IMR-90 (cell line): Measurements from ENCODE around the gene DNAJC3. TPM values are rescaled to one million over a fixed set of nuclear protein-coding genes. Genes with fewer than 3 reads are reported as not detected.

ENCODE experiments used
- ATAC-seq: fragments of 200-7000 bp; cut with Tn5 transposase; 2 replicates; pipeline ENCODE4 v1.9.1; 2020; ENCODE audit warnings: low read depth, mild to moderate bottlenecking, moderate library complexity
- BruUV-seq: library from RNA; stranded (reverse); fragments of 400-500 nt; replicated peaks from 2 replicates; lab custom pipeline; 2021; lab: Mats Ljungman, UMichigan
- CTCF ChIA-PET: fragments of 300-600 bp; formaldehyde crosslinking; extraction: SDS; loops from one replicate; lab custom pipeline; 2021; ENCODE audit warnings: antibody characterized with exemption; lab: Yijun Ruan, JAX
- POLR2A ChIA-PET: fragments of 300-600 bp; sonication (Branson Sonifier 250); formaldehyde crosslinking; loops from one replicate; lab custom pipeline; 2022; ENCODE audit warnings: antibody characterized with exemption; ENCODE audit not compliant: unreplicated experiment; lab: Charles Lee
- DNase-seq: peaks from one replicate; pipeline ENCODE4 v3.0.0; 2013
- H2AFZ ChIP-seq: replicated peaks from 2 replicates; pipeline ENCODE3; 2013; ENCODE audit warnings: low read length, mild to moderate bottlenecking; ENCODE audit not compliant: poor library complexity
- H2AK5ac ChIP-seq: 2 replicates; pipeline ENCODE4 v1.6.1; 2013; ENCODE audit warnings: low read depth, low read length, inconsistent platforms
- H2AK9ac ChIP-seq: replicated peaks from 2 replicates; pipeline ENCODE3; 2013; ENCODE audit warnings: mild to moderate bottlenecking, low read depth, low read length, moderate library complexity; ENCODE audit not compliant: poor library complexity
- H2BK120ac ChIP-seq: 2 replicates; pipeline ENCODE4 v1.6.1; 2013; ENCODE audit warnings: low read depth, low read length, inconsistent platforms
- H2BK15ac ChIP-seq: 3 replicates; pipeline ENCODE4 v1.6.1; 2013; ENCODE audit warnings: low read depth, low read length, inconsistent platforms
- H2BK20ac ChIP-seq: 2 replicates; pipeline ENCODE4 v1.6.1; 2013; ENCODE audit warnings: low read depth, mild to moderate bottlenecking, inconsistent platforms, low read length, moderate library complexity
- H2BK5ac ChIP-seq: 2 replicates; pipeline ENCODE4 v1.6.1; 2013; ENCODE audit warnings: mild to moderate bottlenecking, low read depth, low read length, inconsistent platforms; ENCODE audit not compliant: poor library complexity, severe bottlenecking
- H3K14ac ChIP-seq: replicated peaks from 2 replicates; pipeline ENCODE4 v1.6.1; 2013; ENCODE audit warnings: low read depth, low read length, inconsistent platforms
- H3K18ac ChIP-seq: 2 replicates; pipeline ENCODE4 v1.6.1; 2013; ENCODE audit warnings: low read depth, low read length, control low read depth
- H3K23ac ChIP-seq: 2 replicates; pipeline ENCODE4 v1.6.1; 2013; ENCODE audit warnings: low read depth, low read length, inconsistent platforms
- H3K27ac ChIP-seq: 2 replicates; pipeline ENCODE4 v1.5.1; 2013; ENCODE audit warnings: mild to moderate bottlenecking, control low read depth, low read length; ENCODE audit not compliant: insufficient read depth
- H3K27me3 ChIP-seq: 2 replicates; pipeline ENCODE4 v1.6.1; 2013; ENCODE audit warnings: low read length; ENCODE audit not compliant: control insufficient read depth, insufficient read depth
- H3K36me3 ChIP-seq: 2 replicates; pipeline ENCODE4 v1.6.1; 2013; ENCODE audit warnings: low read length, mixed read lengths; ENCODE audit not compliant: control insufficient read depth, insufficient read depth
- H3K4ac ChIP-seq: 2 replicates; pipeline ENCODE4 v1.6.1; 2013; ENCODE audit warnings: low read depth, low read length, inconsistent platforms
- H3K4me1 ChIP-seq: 2 replicates; pipeline ENCODE4 v1.6.1; 2013; ENCODE audit warnings: low read length, mixed read lengths; ENCODE audit not compliant: control insufficient read depth, insufficient read depth
- H3K4me2 ChIP-seq: 2 replicates; pipeline ENCODE4 v1.6.1; 2013; ENCODE audit warnings: low read depth, mild to moderate bottlenecking, control low read depth, low read length, moderate library complexity
- H3K4me3 ChIP-seq: 2 replicates; pipeline ENCODE4 v1.5.1; 2013; ENCODE audit warnings: low read depth, mild to moderate bottlenecking, control low read depth, low read length, moderate library complexity; ENCODE audit not compliant: insufficient read depth
- H3K56ac ChIP-seq: 2 replicates; pipeline ENCODE4 v1.6.1; 2013; ENCODE audit warnings: low read length, inconsistent platforms; ENCODE audit not compliant: insufficient read depth; ENCODE audit errors: extremely low read depth
- H3K79me1 ChIP-seq, 2 experiments: 2 replicates each; pipeline ENCODE4 v1.6.1; 2013; ENCODE audit warnings: low read length in 2 of 2, inconsistent platforms in 1 of 2, low read depth in 1 of 2
- H3K9ac ChIP-seq: 2 replicates; pipeline ENCODE4 v1.6.1; 2013; ENCODE audit warnings: low read depth, low read length, control low read depth
- H3K9me1 ChIP-seq: 2 replicates; pipeline ENCODE4 v1.6.1; 2013; ENCODE audit warnings: low read length, inconsistent platforms; ENCODE audit not compliant: insufficient read depth
- H3K9me3 ChIP-seq: 2 replicates; pipeline ENCODE4 v1.6.1; 2013; ENCODE audit warnings: low read length; ENCODE audit not compliant: control insufficient read depth, insufficient read depth
- H4K20me1 ChIP-seq: 2 replicates; pipeline ENCODE4 v1.6.1; 2013; ENCODE audit warnings: low read length, inconsistent platforms; ENCODE audit not compliant: insufficient read depth
- H4K5ac ChIP-seq: 2 replicates; pipeline ENCODE4 v1.6.1; 2013; ENCODE audit warnings: mild to moderate bottlenecking, low read depth, low read length, control low read depth
- H4K8ac ChIP-seq, 2 experiments: 2 replicates each; pipeline ENCODE4 v1.6.1; 2013; ENCODE audit warnings: low read depth in 2 of 2, low read length in 2 of 2, control low read depth in 1 of 2, inconsistent platforms in 1 of 2
- H4K91ac ChIP-seq: 2 replicates; pipeline ENCODE4 v1.6.1; 2013; ENCODE audit warnings: low read depth, low read length, inconsistent platforms; ENCODE audit not compliant: insufficient read depth
- CEBPB ChIP-seq: IDR thresholded peaks from 2 replicates; pipeline ENCODE4 v1.6.1; 2012; ENCODE audit warnings: low read depth, low read length, improper control_type of control experiment
- CHD1 ChIP-seq: IDR thresholded peaks from 2 replicates; pipeline ENCODE4 v1.6.1; 2012; ENCODE audit warnings: low read depth, low read length, improper control_type of control experiment
- CTCF ChIP-seq: conservative IDR thresholded peaks from 2 replicates; pipeline ENCODE4 v1.5.1; 2012; ENCODE audit warnings: mild to moderate bottlenecking, low read depth, low read length, improper control_type of control experiment
- FOS ChIP-seq: fragments of 150-350 bp; IDR thresholded peaks from 2 replicates; pipeline ENCODE4 v1.6.1; 2016; ENCODE audit warnings: low read depth, low read length
- MAZ ChIP-seq: IDR thresholded peaks from 2 replicates; pipeline ENCODE4 v1.6.1; 2012; ENCODE audit warnings: low read depth, mild to moderate bottlenecking, low read length, improper control_type of control experiment, moderate library complexity, borderline replicate concordance
- MXI1 ChIP-seq: IDR thresholded peaks from 2 replicates; pipeline ENCODE4 v1.6.1; 2012; ENCODE audit warnings: low read depth, mild to moderate bottlenecking, low read length, moderate library complexity, borderline replicate concordance
- POLR2A ChIP-seq: IDR thresholded peaks from 2 replicates; pipeline ENCODE4 v1.6.1; 2012; ENCODE audit warnings: mild to moderate bottlenecking, low read depth, low read length
- RFX5 ChIP-seq: IDR thresholded peaks from 2 replicates; pipeline ENCODE4 v1.8.0; 2012; ENCODE audit warnings: low read depth, mild to moderate bottlenecking, low read length, moderate library complexity
- WGBS, 2 experiments: methylation state at CpG; one replicate each; pipeline versions ENCODE4 v1.1.5 to v1.1.7; 2013; ENCODE audit warnings: missing lambda C conversion rate in 2 of 2; ENCODE audit not compliant: insufficient read length in 1 of 2; ENCODE audit errors: extremely low coverage in 2 of 2; 5-methylcytosine and 5-hydroxymethylcytosine counted together
- dilution Hi-C: fragments of 300-500 bp; cut with HindIII; formaldehyde crosslinking; loops from one replicate; pipeline ENCODE4 v1.14.3; 2018; ENCODE audit warnings: low sequenced_read_pairs; ENCODE audit not compliant: unreplicated experiment
- in situ Hi-C: fragments of 300-500 bp; cut with MboI; formaldehyde crosslinking; loops from 3 replicates; pipeline ENCODE4 v1.14.3; 2019; ENCODE audit warnings: low sequenced_read_pairs, inconsistent platforms, mixed read lengths
- intact Hi-C: fragments of 100-400 bp; cut with micrococcal nuclease; formaldehyde crosslinking; loops from 2 replicates; pipeline ENCODE4 v1.10.0; 2022
- polyA plus RNA-seq, 3 experiments: library from polyadenylated mRNA; depleted of rRNA; stranded (reverse); fragments of >200 nt; gene quantifications; 2 replicates each; pipeline ENCODE4 v1.2.3, GENCODE V29; 2012; ENCODE audit warnings: low replicate concordance in 1 of 3
- total RNA-seq: library from RNA; depleted of rRNA; stranded (reverse); fragments of >200 nt; gene quantifications from 2 replicates; pipeline ENCODE4 v1.2.3, GENCODE V29; 2012
- TF ChIP-seq, protein P1 (sequence below): fragments of 150-350 bp; IDR thresholded peaks from 2 replicates; pipeline ENCODE4 v1.6.1; 2017; ENCODE audit warnings: mild to moderate bottlenecking, antibody characterized with exemption, low read length, low read depth

Gene DNAJC3
- total and polyA plus RNA-seq, 2 of the 4 experiments (the other 2 are of a cell fraction), result 10.7 to 28.5 TPM

DNA sequence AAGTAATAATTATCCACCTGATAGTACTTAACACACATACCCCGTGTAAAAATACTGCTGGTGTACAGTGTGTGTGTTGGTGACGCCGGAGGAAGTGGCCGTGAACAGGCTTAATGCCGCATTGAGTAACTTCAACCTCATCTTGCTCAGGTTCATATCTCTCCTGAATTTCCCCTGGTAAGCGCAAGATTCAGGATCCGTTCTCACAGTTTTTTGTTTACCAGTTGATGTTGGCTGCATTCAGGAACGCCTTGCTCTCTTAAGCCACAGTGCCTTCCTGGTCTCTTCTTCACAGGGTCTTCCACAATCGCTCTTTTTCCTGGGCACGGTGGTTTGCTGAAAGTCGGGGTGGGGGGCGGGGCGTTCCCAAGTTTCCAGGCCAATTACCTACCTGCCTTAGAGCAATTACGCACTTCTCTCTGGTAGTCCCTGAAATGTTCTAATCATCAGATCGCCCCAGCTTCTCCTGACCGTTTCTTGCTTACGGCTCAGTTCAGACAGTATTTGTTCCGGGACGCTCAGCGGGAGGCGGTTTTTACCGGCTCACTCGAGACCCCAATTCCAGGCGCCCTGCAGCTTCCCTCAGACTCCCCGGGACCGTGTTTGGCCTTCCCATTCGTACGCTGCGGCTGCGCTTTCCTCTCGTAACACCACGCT is 706 bp upstream of the DNAJC3 start:
- no peak for TF ChIP-seq FOS
- TF ChIP-seq RFX5, result 0 out of 2 replicates have a peak, but pooled peaks have one; percentile 7
- TF ChIP-seq CHD1, result no peak
- no peak for TF ChIP-seq POLR2A
- no peak for TF ChIP-seq CTCF
- no peak for TF ChIP-seq MAZ
- no peak for TF ChIP-seq MXI1
- peak; percentile 49; the same call in 1 of the 2 replicates for TF ChIP-seq CEBPB
- TF ChIP-seq, protein P1, sequence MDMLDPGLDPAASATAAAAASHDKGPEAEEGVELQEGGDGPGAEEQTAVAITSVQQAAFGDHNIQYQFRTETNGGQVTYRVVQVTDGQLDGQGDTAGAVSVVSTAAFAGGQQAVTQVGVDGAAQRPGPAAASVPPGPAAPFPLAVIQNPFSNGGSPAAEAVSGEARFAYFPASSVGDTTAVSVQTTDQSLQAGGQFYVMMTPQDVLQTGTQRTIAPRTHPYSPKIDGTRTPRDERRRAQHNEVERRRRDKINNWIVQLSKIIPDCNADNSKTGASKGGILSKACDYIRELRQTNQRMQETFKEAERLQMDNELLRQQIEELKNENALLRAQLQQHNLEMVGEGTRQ, result no peak
- intact Hi-C loops (loop anchor here (1.0 to 10.0 kb wide), 3 partner anchors 33 to 158 kb away; no protein-coding TSS in a partner anchor), in situ Hi-C loops (no loop called here), dilution Hi-C loops (no loop called here)
- peaks cover 2% of the 10 kb centered on the region; the same call in 1 of the 2 replicates for H3K4me1 ChIP-seq
- no peak overlapping the region; the same call in 2 of the 3 replicates for H2BK15ac ChIP-seq
- H2BK120ac ChIP-seq, result peak overlapping the region; percentile 38; the same call in 1 of the 2 replicates
- ChIA-PET POLR2A (interaction anchor here (1.3 kb wide), 2 partner anchors 32 to 84 kb away, joined by 4 to 6 read pairs; partner anchors contain the start of gene DZIP1), CTCF (interaction anchor here (0.7 kb wide), 1 partner anchor 24 kb away, joined by 3 read pairs; no protein-coding TSS in a partner anchor)
- peak overlapping the region; percentile 73 for H3K14ac ChIP-seq
- H3K27ac ChIP-seq, result peak overlapping the region; percentile 86
- H3K9ac ChIP-seq, result peak overlapping the region; percentile 92
- peak overlapping the region; percentile 98 for H2AFZ ChIP-seq
- H3K79me1 ChIP-seq, result peaks cover 2 to 26% of the 10 kb centered on the region in 2 experiments; a peak in 2 of 4 replicates
- H3K9me3 ChIP-seq, result no peaks in the 10 kb centered on the region
- 0% methylated on average over 8 of the region's 32 CpGs; no CpG with 5 or more reads in 1 of the 2 experiments for WGBS, 2 experiments
- peak overlapping the region; percentile 64 for H2BK5ac ChIP-seq
- no peaks in the 10 kb centered on the region for H3K36me3 ChIP-seq
- peak overlapping the region; percentile 79 for H2AK9ac ChIP-seq
- peaks cover 3% of the 10 kb centered on the region; the same call in 1 of the 2 replicates for H3K9me1 ChIP-seq
- H4K8ac ChIP-seq, result peak overlapping the region; percentile 73 to 91
- ATAC-seq, result peak; percentile 9
- H2AK5ac ChIP-seq, result no peak overlapping the region; the same call in 1 of the 2 replicates
- peak; percentile 39 for DNase-seq
- peak overlapping the region; percentile 38 for H4K5ac ChIP-seq
- peak overlapping the region; percentile 75 for H3K4me3 ChIP-seq
- H3K23ac ChIP-seq, result peak overlapping the region; percentile 75
- peaks cover 9% of the 10 kb centered on the region; the same call in 1 of the 2 replicates for H4K20me1 ChIP-seq
- H2BK20ac ChIP-seq, result no peak overlapping the region
- H3K27me3 ChIP-seq, result no peaks in the 10 kb centered on the region
- peak overlapping the region; percentile 71 for H3K4me2 ChIP-seq
- peak overlapping the region; percentile 28; the same call in 1 of the 2 replicates for H3K18ac ChIP-seq
- H3K56ac ChIP-seq, result peak overlapping the region; percentile 33; the same call in 1 of the 2 replicates
- BruUV-seq, result no TSS peak
- peak overlapping the region; percentile 79 for H3K4ac ChIP-seq
- peak overlapping the region; percentile 71 for H4K91ac ChIP-seq
